HG03139 (cell line): ENCODE data around the gene HELT.
"Not testable (repeated sequence)": the region's sequence is repeated elsewhere in the genome, so short reads cannot be mapped to it uniquely, and the experiment has no call there.

Experiments used
- ATAC-seq: cut with Tn5 transposase; IDR thresholded peaks from one replicate; pipeline ENCODE4 v1.9.1; 2021; ENCODE audit not compliant: unreplicated experiment

Gene HELT

GRCh38 chr4:185017964-185018772 lies at the start of gene HELT:
Gene HELT, plus strand, starts transcription at chr4:185018490. Its CDS starts 439 bp downstream, at chr4:185018929.
- no peak for ATAC-seq

- ATAC-seq, result no peak
These were observed 49.5 kb upstream of the HELT start for GRCh38 chr4:184968784-184969201.

GRCh38 chr4:184969610-184970009 lies 48.7 kb upstream of the HELT start:
- ATAC-seq, result no peak

GRCh38 chr4:184972991-184973390 lies 45.3 kb upstream of the HELT start:
- ATAC-seq, result no peak

GRCh38 chr4:184976348-184976747 lies 41.9 kb upstream of the HELT start:
- ATAC-seq, result not testable (repeated sequence)

GRCh38 chr4:184977747-184978146 lies 40.5 kb upstream of the HELT start:
- ATAC-seq, result no peak

GRCh38 chr4:184978211-184978610 lies 40.1 kb upstream of the HELT start:
- ATAC-seq, result no peak

GRCh38 chr4:184979461-184980124 lies 38.7 kb upstream of the HELT start:
- ATAC-seq, result no peak

GRCh38 chr4:184980261-184980660 lies 38.0 kb upstream of the HELT start:
- ATAC-seq, result no peak

GRCh38 chr4:184983672-184984356 lies 34.5 kb upstream of the HELT start:
- ATAC-seq, result peak; percentile 70

- no peak for ATAC-seq
These were observed 30.7 kb upstream of the HELT start for GRCh38 chr4:184987493-184988031.

GRCh38 chr4:184988611-184989010 lies 29.7 kb upstream of the HELT start:
- no peak for ATAC-seq

- ATAC-seq, result not testable (repeated sequence)
These were observed 29.0 kb upstream of the HELT start for GRCh38 chr4:184989283-184989682.

GRCh38 chr4:184990131-184990530 lies 28.2 kb upstream of the HELT start:
- ATAC-seq, result not testable (repeated sequence)

GRCh38 chr4:184991860-184992259 lies 26.4 kb upstream of the HELT start:
- ATAC-seq, result no peak

GRCh38 chr4:184992422-184992821 lies 25.9 kb upstream of the HELT start:
- ATAC-seq, result no peak

- no peak for ATAC-seq
These were observed 25.0 kb upstream of the HELT start for GRCh38 chr4:184993247-184993646.

GRCh38 chr4:184994010-184994622 lies 24.2 kb upstream of the HELT start:
- ATAC-seq, result no peak

- no peak for ATAC-seq
These were observed 23.7 kb upstream of the HELT start for GRCh38 chr4:184994623-184995010.

GRCh38 chr4:184997656-184998055 lies 20.6 kb upstream of the HELT start:
- not testable (repeated sequence) for ATAC-seq

- ATAC-seq, result no peak
These were observed 15.5 kb upstream of the HELT start for GRCh38 chr4:185002784-185003183.
